Measurements from ENCODE around the gene NEK11. TPM values are rescaled to one million over a fixed set of nuclear protein-coding genes. Genes with fewer than 3 reads are reported as not detected.

The NEK11 gene
- total RNA-seq, 2 experiments from 2014 or later: 1.6 to 4.2 TPM

GRCh38 chr3:131260525-131260924, 233.8 kb downstream of the NEK11 start:
- POLR2A ChIA-PET: no interaction called here
- TF ChIP-seq CTCF (IDR thresholded peaks at IDR 0.05): no peak
- CTCF ChIA-PET: no interaction called here
- Mint-ChIP-seq H3K27ac (no peak overlapping the region), H3K9me3 (no peaks in the 10 kb centered on the region), H3K4me1 (ENCODE audit: low read depth) (no peaks in the 10 kb centered on the region), H3K27me3 (no peaks in the 10 kb centered on the region), H3K36me3 (ENCODE audit: low read depth) (no peaks in the 10 kb centered on the region), H3K4me3 (no peak overlapping the region)
- intact Hi-C loops (cut with DNase I, micrococcal nuclease): no loop called here
- no peaks in the 10 kb centered on the region for H3K36me3 ChIP-seq (ENCODE audit: insufficient read depth, low read length)
- no peak overlapping the region for H3K4me3 ChIP-seq (ENCODE audit: low read length)
- H3K4me1 ChIP-seq (ENCODE audit: insufficient read depth, low read length): no peaks in the 10 kb centered on the region
- ATAC-seq (ENCODE audit: poor library complexity) (no peak), DNase-seq (no peak)
- H3K27ac ChIP-seq (ENCODE audit: low read depth in 1 of 2, low read length in 2 of 2): no peak overlapping the region
- no peaks in the 10 kb centered on the region for H3K9me3 ChIP-seq (ENCODE audit: control insufficient read depth in 1 of 2, insufficient read depth in 1 of 2, low read length in 2 of 2)
- no peaks in the 10 kb centered on the region for H3K27me3 ChIP-seq (ENCODE audit: control insufficient read depth in 1 of 2, insufficient read depth in 2 of 2, low read length in 2 of 2)

- no peaks in the 10 kb centered on the region for H3K36me3 Mint-ChIP-seq (ENCODE audit: low read depth)
- H3K27ac Mint-ChIP-seq: no peak overlapping the region
- H3K27me3 ChIP-seq (ENCODE audit: control insufficient read depth in 1 of 2, insufficient read depth in 2 of 2, low read length in 2 of 2): no peaks in the 10 kb centered on the region
- TF ChIP-seq CTCF (IDR thresholded peaks at IDR 0.05): no peak
- no peak overlapping the region for H3K4me3 ChIP-seq (ENCODE audit: low read length)
- H3K4me1 Mint-ChIP-seq (ENCODE audit: low read depth): no peaks in the 10 kb centered on the region
- DNase-seq (no peak), ATAC-seq (ENCODE audit: poor library complexity) (no peak)
- no peak overlapping the region for H3K4me3 Mint-ChIP-seq
- no peaks in the 10 kb centered on the region for H3K9me3 ChIP-seq (ENCODE audit: control insufficient read depth in 1 of 2, insufficient read depth in 1 of 2, low read length in 2 of 2)
- H3K36me3 ChIP-seq (ENCODE audit: insufficient read depth, low read length): no peaks in the 10 kb centered on the region
- H3K4me1 ChIP-seq (ENCODE audit: insufficient read depth, low read length): no peaks in the 10 kb centered on the region
- no peaks in the 10 kb centered on the region for H3K27me3 Mint-ChIP-seq
- CTCF ChIA-PET: no interaction called here
- POLR2A ChIA-PET: no interaction called here
- intact Hi-C loops (cut with DNase I, micrococcal nuclease): no loop called here
- H3K9me3 Mint-ChIP-seq: peaks cover 2% of the 10 kb centered on the region
- no peak overlapping the region for H3K27ac ChIP-seq (ENCODE audit: low read depth in 1 of 2, low read length in 2 of 2)
Measured at GRCh38 chr3:131261104-131261503, 234.4 kb downstream of the NEK11 start.

- intact Hi-C loops (cut with DNase I, micrococcal nuclease): no loop called here
- CTCF ChIA-PET: no interaction called here
- no peak for ATAC-seq (ENCODE audit: poor library complexity)
- Mint-ChIP-seq H3K27ac (no peak overlapping the region), H3K27me3 (peaks cover under 1% of the 10 kb centered on the region), H3K36me3 (ENCODE audit: low read depth) (no peaks in the 10 kb centered on the region), H3K4me1 (ENCODE audit: low read depth) (no peaks in the 10 kb centered on the region), H3K9me3 (no peaks in the 10 kb centered on the region), H3K4me3 (no peak overlapping the region)
- Histone ChIP-seq H3K27me3 (ENCODE audit: control insufficient read depth in 1 of 2, insufficient read depth in 2 of 2, low read length in 2 of 2) (no peaks in the 10 kb centered on the region), H3K4me3 (ENCODE audit: low read length) (no peak overlapping the region), H3K27ac (ENCODE audit: low read depth in 1 of 2, low read length in 2 of 2) (no peak overlapping the region), H3K36me3 (ENCODE audit: insufficient read depth, low read length) (no peaks in the 10 kb centered on the region), H3K9me3 (ENCODE audit: control insufficient read depth in 1 of 2, insufficient read depth in 1 of 2, low read length in 2 of 2) (no peaks in the 10 kb centered on the region), H3K4me1 (ENCODE audit: insufficient read depth, low read length) (no peaks in the 10 kb centered on the region)
- POLR2A ChIA-PET: no interaction called here
- no peak for TF ChIP-seq CTCF (IDR thresholded peaks at IDR 0.05)
- DNase-seq: no peak
Measured at GRCh38 chr3:131275556-131275955, 248.9 kb downstream of the NEK11 start.

Measured in CD4-positive, alpha-beta T cell (primary cell).